Lower lobe of right lung (tissue), 2 donors: Measurements from ENCODE around the gene DMBX1. TPM values are rescaled to one million over a fixed set of nuclear protein-coding genes. Genes with fewer than 3 reads are reported as not detected.

ENCODE experiments used
- ATAC-seq, 2 donors: fragments of 200-7000 bp; cut with Tn5 transposase; one replicate each; pipeline ENCODE4 v1.9.1; 2020 to 2022; ENCODE audit warnings: mild to moderate bottlenecking in 2 of 2, moderate library complexity in 2 of 2
- DNase-seq: peaks from one replicate; pipeline ENCODE4 v3.0.0-alpha.2; 2020
- H3K27ac ChIP-seq: fragments of 200-600 bp; one replicate; pipeline ENCODE4 v1.8.0; 2022
- H3K27me3 ChIP-seq: fragments of 200-600 bp; one replicate; pipeline ENCODE4 v1.8.0; 2022; ENCODE audit warnings: low read depth
- H3K36me3 ChIP-seq: fragments of 200-600 bp; one replicate; pipeline ENCODE4 v1.8.0; 2022; ENCODE audit warnings: mild to moderate bottlenecking
- H3K4me1 ChIP-seq: fragments of 200-600 bp; one replicate; pipeline ENCODE4 v1.8.0; 2022
- H3K4me3 ChIP-seq: fragments of 200-600 bp; one replicate; pipeline ENCODE4 v1.8.0; 2022; ENCODE audit warnings: mild to moderate bottlenecking
- H3K9me3 ChIP-seq: fragments of 200-600 bp; one replicate; pipeline ENCODE4 v1.8.0; 2022
- intact Hi-C: fragments of 100-400 bp; cut with DNase I; formaldehyde crosslinking; loops from one replicate; pipeline ENCODE4 v1.11.0; 2022
- total RNA-seq: library from RNA; stranded (reverse); fragmentation: NEBNext Ultra II Directional; extraction: Animal tissue kit (Norgen Biotek cat#: 25700); gene quantifications from one replicate; pipeline ENCODE4 v1.2.1, GENCODE V29; 2021
- TF ChIP-seq, protein P1 (sequence below): fragments of 200-600 bp; IDR thresholded peaks from one replicate; pipeline ENCODE4 v1.8.0; 2022; ENCODE audit warnings: antibody characterized with exemption, mild to moderate bottlenecking
- donor health status: DM: no; HTN: yes; CAD: no; lungs with severe emphysema.

The DMBX1 gene
- total RNA-seq, 1 donor from 2014 or later: not detected

DNA sequence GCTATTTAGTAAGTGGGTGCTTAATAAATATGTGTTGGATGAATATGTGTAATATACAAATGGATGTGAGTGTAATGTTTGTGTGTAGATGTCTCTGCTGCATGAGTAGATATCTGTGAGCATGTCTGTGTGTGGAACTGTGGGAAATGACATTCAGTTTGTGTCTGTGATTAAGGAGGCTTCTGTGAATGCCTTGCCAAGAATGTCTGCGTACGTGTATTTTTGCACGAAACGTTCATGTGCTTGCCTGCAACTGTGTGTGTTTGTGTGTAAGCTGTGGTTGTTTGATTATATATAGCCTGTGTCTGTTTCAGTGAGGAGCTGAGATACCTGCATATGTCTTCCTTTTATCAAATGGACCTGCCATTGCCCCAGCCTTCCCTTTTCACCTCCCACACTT, 13.8 kb downstream of the DMBX1 start:
- Histone ChIP-seq H3K27ac (no peak overlapping the region), H3K4me3 (no peak overlapping the region), H3K36me3 (no peaks in the 10 kb centered on the region), H3K27me3 (peaks cover 15% of the 10 kb centered on the region), H3K9me3 (no peaks in the 10 kb centered on the region), H3K4me1 (no peaks in the 10 kb centered on the region)
- DNase-seq: no peak
- TF ChIP-seq, protein P1, sequence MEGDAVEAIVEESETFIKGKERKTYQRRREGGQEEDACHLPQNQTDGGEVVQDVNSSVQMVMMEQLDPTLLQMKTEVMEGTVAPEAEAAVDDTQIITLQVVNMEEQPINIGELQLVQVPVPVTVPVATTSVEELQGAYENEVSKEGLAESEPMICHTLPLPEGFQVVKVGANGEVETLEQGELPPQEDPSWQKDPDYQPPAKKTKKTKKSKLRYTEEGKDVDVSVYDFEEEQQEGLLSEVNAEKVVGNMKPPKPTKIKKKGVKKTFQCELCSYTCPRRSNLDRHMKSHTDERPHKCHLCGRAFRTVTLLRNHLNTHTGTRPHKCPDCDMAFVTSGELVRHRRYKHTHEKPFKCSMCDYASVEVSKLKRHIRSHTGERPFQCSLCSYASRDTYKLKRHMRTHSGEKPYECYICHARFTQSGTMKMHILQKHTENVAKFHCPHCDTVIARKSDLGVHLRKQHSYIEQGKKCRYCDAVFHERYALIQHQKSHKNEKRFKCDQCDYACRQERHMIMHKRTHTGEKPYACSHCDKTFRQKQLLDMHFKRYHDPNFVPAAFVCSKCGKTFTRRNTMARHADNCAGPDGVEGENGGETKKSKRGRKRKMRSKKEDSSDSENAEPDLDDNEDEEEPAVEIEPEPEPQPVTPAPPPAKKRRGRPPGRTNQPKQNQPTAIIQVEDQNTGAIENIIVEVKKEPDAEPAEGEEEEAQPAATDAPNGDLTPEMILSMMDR: no peak
- ATAC-seq: no peak
- intact Hi-C loops: no loop called here

DNA sequence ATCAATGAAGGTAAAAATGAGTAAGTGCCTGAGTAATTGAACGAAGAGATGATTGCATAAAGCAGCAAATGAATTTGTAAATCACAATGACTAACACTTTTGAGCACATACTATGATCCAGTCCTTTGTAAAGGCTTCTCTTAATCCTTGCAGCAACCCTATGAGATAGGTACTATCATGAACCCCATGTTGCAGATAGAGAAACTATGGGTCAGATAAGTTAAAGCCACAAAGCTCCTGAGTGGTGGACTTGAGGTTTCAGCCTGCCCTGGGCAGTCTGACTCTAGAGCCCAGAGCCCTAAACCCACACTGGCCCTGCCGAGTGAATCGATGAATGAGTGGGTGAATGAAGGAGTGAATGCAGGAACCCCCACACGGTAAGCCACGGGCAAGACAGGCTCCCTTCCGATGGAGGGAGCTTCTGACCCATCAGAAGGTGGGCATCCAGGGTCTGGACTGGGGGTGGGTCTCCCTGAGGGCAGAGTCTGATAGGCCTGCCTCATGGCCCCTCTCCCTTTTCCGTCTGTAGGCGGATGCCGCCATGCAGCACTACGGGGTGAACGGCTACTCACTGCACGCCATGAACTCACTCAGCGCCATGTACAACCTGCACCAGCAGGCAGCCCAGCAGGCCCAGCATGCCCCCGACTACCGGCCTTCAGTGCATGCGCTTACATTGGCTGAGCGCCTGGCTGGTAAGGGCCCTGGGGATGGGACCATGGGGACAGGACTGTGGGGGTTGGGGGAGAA, 17.0 kb downstream of the DMBX1 start:
- DNase-seq (no peak), ATAC-seq (no peak)
- TF ChIP-seq, protein P1: no peak
- Histone ChIP-seq H3K4me1 (no peaks in the 10 kb centered on the region), H3K27me3 (peaks cover 12% of the 10 kb centered on the region), H3K4me3 (no peak overlapping the region), H3K9me3 (no peaks in the 10 kb centered on the region), H3K27ac (no peak overlapping the region), H3K36me3 (no peaks in the 10 kb centered on the region)
- intact Hi-C loops: no loop called here

DNA sequence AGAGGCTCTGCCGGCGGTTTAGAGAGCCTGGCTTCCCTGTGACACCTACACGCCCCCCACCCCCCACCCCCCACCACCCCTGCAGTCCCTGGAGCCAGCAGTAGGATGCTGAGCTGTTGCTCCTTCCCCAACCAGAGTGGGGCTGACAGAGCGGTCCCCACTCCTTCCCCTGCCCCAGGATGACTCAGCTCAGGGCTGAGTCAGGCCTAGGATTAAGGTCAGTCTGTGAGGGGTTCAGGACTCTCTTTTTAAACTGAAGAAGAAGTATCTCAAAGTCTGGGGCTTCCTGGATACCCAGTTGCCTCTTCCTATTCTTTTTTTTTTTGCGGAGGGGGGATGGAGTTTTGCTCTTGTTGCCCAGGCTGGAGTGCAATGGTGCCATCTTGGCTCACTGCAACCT, 19.1 kb downstream of the DMBX1 start:
- H3K27me3 ChIP-seq: peaks cover 11% of the 10 kb centered on the region
- H3K27ac ChIP-seq: no peak overlapping the region
- H3K36me3 ChIP-seq: no peaks in the 10 kb centered on the region
- H3K4me3 ChIP-seq: no peak overlapping the region
- no peaks in the 10 kb centered on the region for H3K4me1 ChIP-seq
- TF ChIP-seq, protein P1: no peak
- no peak for ATAC-seq
- intact Hi-C loops: no loop called here
- H3K9me3 ChIP-seq: no peaks in the 10 kb centered on the region
- no peak for DNase-seq

DNA sequence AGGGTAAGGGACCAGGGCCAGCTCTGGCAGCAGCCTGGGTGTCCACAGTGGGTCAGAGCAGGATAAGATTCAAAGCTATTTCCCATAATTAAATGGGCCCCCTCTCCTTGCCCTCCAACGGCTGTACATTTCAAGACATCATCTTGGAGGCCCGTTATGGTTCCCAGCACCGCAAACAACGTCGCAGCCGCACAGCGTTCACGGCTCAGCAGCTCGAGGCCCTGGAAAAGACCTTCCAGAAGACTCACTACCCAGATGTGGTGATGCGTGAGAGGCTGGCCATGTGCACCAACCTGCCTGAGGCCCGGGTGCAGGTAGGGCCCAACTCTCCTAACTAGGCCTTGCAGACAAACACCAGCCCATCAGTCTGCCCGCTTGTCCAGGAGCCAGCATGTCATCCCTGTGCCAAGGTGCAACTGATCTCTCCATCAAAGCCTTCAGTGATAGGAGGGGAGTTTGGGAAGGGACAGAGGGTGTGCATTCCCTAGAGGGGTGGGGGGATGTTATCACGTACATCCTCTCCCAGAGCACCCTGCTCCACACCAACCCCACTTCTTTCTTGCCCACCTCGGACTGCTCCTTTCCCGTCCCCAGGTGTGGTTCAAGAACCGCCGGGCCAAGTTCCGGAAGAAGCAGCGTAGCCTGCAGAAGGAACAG, 20.8 kb downstream of the DMBX1 start:
- no peak overlapping the region for H3K4me3 ChIP-seq
- intact Hi-C loops: no loop called here
- TF ChIP-seq, protein P1: no peak
- H3K27me3 ChIP-seq: peaks cover 11% of the 10 kb centered on the region
- ATAC-seq (no peak), DNase-seq (no peak)
- H3K9me3 ChIP-seq: no peaks in the 10 kb centered on the region
- H3K36me3 ChIP-seq: no peaks in the 10 kb centered on the region
- H3K27ac ChIP-seq: no peak overlapping the region
- no peaks in the 10 kb centered on the region for H3K4me1 ChIP-seq

DNA sequence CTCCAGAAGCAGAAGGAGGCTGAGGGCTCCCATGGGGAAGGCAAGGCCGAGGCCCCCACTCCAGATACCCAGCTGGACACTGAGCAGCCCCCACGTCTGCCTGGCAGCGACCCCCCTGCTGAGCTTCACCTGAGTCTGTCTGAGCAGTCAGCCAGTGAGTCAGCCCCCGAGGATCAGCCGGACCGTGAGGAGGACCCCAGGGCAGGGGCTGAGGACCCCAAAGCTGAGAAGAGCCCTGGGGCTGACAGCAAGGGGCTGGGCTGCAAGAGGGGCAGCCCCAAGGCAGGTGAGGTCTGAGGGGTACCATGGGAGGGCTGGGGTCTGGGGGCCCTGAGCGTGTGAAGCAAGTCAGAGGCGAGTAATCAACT, 21.3 kb downstream of the DMBX1 start:
- DNase-seq (no peak), ATAC-seq (no peak)
- intact Hi-C loops: no loop called here

More for the DNA sequence above, 21.3 kb downstream of the DMBX1 start:
- TF ChIP-seq, protein P1: no peak
- H3K27ac ChIP-seq: no peak overlapping the region
- H3K27me3 ChIP-seq: peaks cover 11% of the 10 kb centered on the region
- H3K4me1 ChIP-seq: no peaks in the 10 kb centered on the region
- no peaks in the 10 kb centered on the region for H3K9me3 ChIP-seq
- H3K4me3 ChIP-seq: no peak overlapping the region
- H3K36me3 ChIP-seq: no peaks in the 10 kb centered on the region
